Measurements from ENCODE around the gene DAP. TPM values are rescaled to one million over a fixed set of nuclear protein-coding genes. Genes with fewer than 3 reads are reported as not detected.

The DAP gene
- total RNA-seq, 1 experiment from 2014 or later, result 47.2 TPM

GRCh38 chr5:10731913-10732312, 29.1 kb downstream of the DAP start:
- H3K9me3 ChIP-seq (ENCODE audit: control insufficient read depth, low read depth, low read length), result no peaks in the 10 kb centered on the region
- H3K27me3 ChIP-seq (ENCODE audit: insufficient read depth, low read length), result no peaks in the 10 kb centered on the region
- no peak for DNase-seq
- H3T11ph ChIP-seq (ENCODE audit: low read length), result no peak overlapping the region
- no peak overlapping the region for H4K5ac ChIP-seq (ENCODE audit: insufficient read length, low read depth, low read length)
- no peak overlapping the region for H2BK15ac ChIP-seq (ENCODE audit: low read depth, low read length)
- H4K91ac ChIP-seq (ENCODE audit: insufficient read length, low read depth, low read length), result no peak overlapping the region
- no peaks in the 10 kb centered on the region for H3K4me1 ChIP-seq (ENCODE audit: insufficient read depth, low read length)
- H3K4me1 Mint-ChIP-seq, result peaks cover 0 to 6% of the 10 kb centered on the region in 2 experiments; a peak in 1 of 4 replicates
- no peak overlapping the region for H2AFZ ChIP-seq (ENCODE audit: low read length)
- H2BK120ac ChIP-seq (ENCODE audit: low read depth, low read length, poor library complexity, severe bottlenecking), result no peak overlapping the region
- H3K27me3 Mint-ChIP-seq (ENCODE audit: low read depth), result no peaks in the 10 kb centered on the region
- H3K4me2 ChIP-seq (ENCODE audit: insufficient read depth, insufficient read length, low read length), result no peak overlapping the region
- no peak overlapping the region for H3K56ac ChIP-seq (ENCODE audit: insufficient read length, low read depth, low read length)
- no peaks in the 10 kb centered on the region for H3K23me2 ChIP-seq (ENCODE audit: insufficient read length, low read depth, low read length, poor library complexity, severe bottlenecking)
- no peak overlapping the region for H3K27ac Mint-ChIP-seq
- H3K23ac ChIP-seq (ENCODE audit: insufficient read length, low read depth, low read length), result no peak overlapping the region
- no peak overlapping the region for H3K4me3 Mint-ChIP-seq
- no peak overlapping the region for H2BK20ac ChIP-seq (ENCODE audit: low read depth, low read length, poor library complexity, severe bottlenecking)
- H3K27ac ChIP-seq (ENCODE audit: insufficient read length, low read depth, low read length), result no peak overlapping the region
- H3K79me2 ChIP-seq (ENCODE audit: insufficient read depth, low read length), result no peaks in the 10 kb centered on the region
- H3K4ac ChIP-seq (ENCODE audit: low read depth, low read length), result no peak overlapping the region
- H3K14ac ChIP-seq (ENCODE audit: insufficient read depth, low read length), result no peak overlapping the region
- H2BK12ac ChIP-seq (ENCODE audit: insufficient read length, low read depth, low read length), result no peak overlapping the region
- H4K20me1 ChIP-seq (ENCODE audit: control insufficient read depth, insufficient read depth, insufficient read length), result no peaks in the 10 kb centered on the region
- H3K79me1 ChIP-seq (ENCODE audit: insufficient read depth, low read depth, low read length, poor library complexity, severe bottlenecking), result no peaks in the 10 kb centered on the region
- no peak overlapping the region for H3K9ac ChIP-seq (ENCODE audit: extremely low read depth, insufficient read length, low read length)
- H3K18ac ChIP-seq (ENCODE audit: insufficient read length, low read depth, low read length), result no peak overlapping the region
- no peak overlapping the region for H2BK5ac ChIP-seq (ENCODE audit: insufficient read length, low read length)
- H3K36me3 Mint-ChIP-seq (ENCODE audit: insufficient read depth in 1 of 3, low read depth in 3 of 3), result peaks cover 9 to 18% (median 15%) of the 10 kb centered on the region in 3 experiments
- H3K9me3 Mint-ChIP-seq, result no peaks in the 10 kb centered on the region; a peak in 2 of 5 replicates
- no peak overlapping the region for H2AK5ac ChIP-seq (ENCODE audit: insufficient read length, low read length)
- TF ChIP-seq CTCF (conservative IDR thresholded peaks at IDR 0.05), result no peak
- WGBS (ENCODE audit: extremely low coverage, insufficient read length, low lambda C conversion rate), result no CpG with 5 or more reads among the region's 1 CpG
- H4K8ac ChIP-seq (replicated peaks; ENCODE audit: insufficient read length, low read depth, low read length), result no peak overlapping the region

All from H9 (cell line).